K562 treated with DMSO at 1 percent for 12 hours (cell line): ENCODE measurements around the gene CNTROB. TPM values are rescaled to one million over a fixed set of nuclear protein-coding genes. Genes with fewer than 3 reads are reported as not detected.

ENCODE experiments used
- total RNA-seq: library from RNA; unstranded; fragments of 300-600 nt; gene quantifications from 2 replicates; pipeline ENCODE4 v1.2.3, GENCODE V29; 2022; ENCODE audit not compliant: insufficient read depth

CNTROB gene
- 21.9 and 37.3 TPM in 2 replicates for total RNA-seq

GRCh38 chr17:7931709-7932482, at the start of gene CNTROB, which contains the start of gene TRAPPC1:
CNTROB (plus strand) TSS chr17:7932206; CDS start chr17:7933080, 874 bp downstream.
TRAPPC1 (minus strand) TSS chr17:7931946; CDS start chr17:7931829, 117 bp downstream.

GRCh38 chr17:7888184-7888920, 43.7 kb upstream of the CNTROB start, which contains the start of gene CHD3:
CHD3 (plus strand) TSS chr17:7888789; CDS start chr17:7889001, 212 bp downstream.

GRCh38 chr17:7915611-7916384, 16.2 kb upstream of the CNTROB start, which contains the start of gene RNF227:
RNF227 (minus strand) TSS chr17:7916289; CDS start chr17:7916195, 94 bp downstream.

GRCh38 chr17:7929158-7930023, 2.6 kb upstream of the CNTROB start, which contains the start of gene KCNAB3:
KCNAB3 (minus strand) TSS chr17:7929856; CDS start chr17:7929435, 421 bp downstream.

Other genes starting within 250 kb of the CNTROB start
- gene TP53, start 244.7 kb upstream of the CNTROB start, total RNA-seq: 5.9 and 6.0 TPM in 2 replicates
- gene WRAP53, start 243.7 kb upstream of the CNTROB start, total RNA-seq: 40.5 and 46.5 TPM in 2 replicates
- gene EFNB3, start 227.0 kb upstream of the CNTROB start, total RNA-seq: not detected in 2 replicates
- not detected in 2 replicates for gene DNAH2, start 214.5 kb upstream of the CNTROB start, total RNA-seq
- gene KDM6B, start 98.0 kb upstream of the CNTROB start, total RNA-seq: 4.7 and 22.0 TPM in 2 replicates
- 2.8 TPM in 1 of 2 replicates, not detected in the other for gene TMEM88, start 77.1 kb upstream of the CNTROB start, total RNA-seq
- 49.9 and 82.9 TPM in 2 replicates for gene NAA38, start 74.6 kb upstream of the CNTROB start, total RNA-seq
- 0.70 and 2.5 TPM in 2 replicates for gene CYB5D1, start 74.2 kb upstream of the CNTROB start, total RNA-seq
- gene CHD3, start 43.4 kb upstream of the CNTROB start, total RNA-seq: 12.4 and 22.4 TPM in 2 replicates
- gene RNF227, start 15.9 kb upstream of the CNTROB start, total RNA-seq: 0.31 and 1.5 TPM in 2 replicates
- gene KCNAB3, start 2.4 kb upstream of the CNTROB start, total RNA-seq: 1.4 and 2.1 TPM in 2 replicates
- gene TRAPPC1, start 260 bp upstream of the CNTROB start, total RNA-seq: 125 and 136 TPM in 2 replicates
- not detected in 2 replicates for gene GUCY2D, start 70.4 kb downstream of the CNTROB start, total RNA-seq
- not detected in 2 replicates for gene ALOX15B, start 106.9 kb downstream of the CNTROB start, total RNA-seq
- gene ALOX12B, start 155.5 kb downstream of the CNTROB start, total RNA-seq: not detected in 2 replicates
- gene ALOXE3, start 186.3 kb downstream of the CNTROB start, total RNA-seq: not detected in 2 replicates
- 1.6 TPM in 1 of 2 replicates, not detected in the other for gene HES7, start 191.9 kb downstream of the CNTROB start, total RNA-seq
- 3.3 and 6.1 TPM in 2 replicates for gene PER1, start 220.2 kb downstream of the CNTROB start, total RNA-seq
- 23.8 and 39.3 TPM in 2 replicates for gene VAMP2, start 230.7 kb downstream of the CNTROB start, total RNA-seq
- 17.1 and 17.9 TPM in 2 replicates for gene TMEM107, start 244.2 kb downstream of the CNTROB start, total RNA-seq